ENCODE data around the gene SRD5A1. TPM values are rescaled to one million over a fixed set of nuclear protein-coding genes. Genes with fewer than 3 reads are reported as not detected.

The SRD5A1 gene
- total RNA-seq, 1 experiment from 2014 or later, result 39.6 TPM

Other genes starting within 250 kb of the SRD5A1 start
- gene UBE2QL1, start 184.6 kb upstream of the SRD5A1 start, total RNA-seq (2014; rRNA removed), result 7.4 and 8.8 TPM in 2 replicates
- 351 and 433 TPM in 2 replicates for gene NSUN2, start 396 bp upstream of the SRD5A1 start, total RNA-seq (2014; rRNA removed)
- gene TENT4A, start 80.0 kb downstream of the SRD5A1 start, total RNA-seq (2014; rRNA removed), result 39.3 and 42.4 TPM in 2 replicates